Prostate gland (tissue), 2 donors: ENCODE results near the gene GABARAPL1.

ENCODE experiments used
- POLR2A ChIP-seq: fragments of 450-650 bp; IDR thresholded peaks from one replicate; pipeline ENCODE4 v1.6.1; 2016; ENCODE audit warnings: antibody characterized with exemption, mild to moderate bottlenecking
- POLR2AphosphoS5 ChIP-seq: sonication (generic); formaldehyde crosslinking; IDR thresholded peaks from one replicate; pipeline ENCODE4 v1.6.1; 2017; ENCODE audit warnings: antibody characterized with exemption
- TF ChIP-seq, protein P1 (sequence below), 4 experiments: fragments of 200-600 bp in 2 of 4; fragments of 450-650 bp in 2 of 4; sonication (generic) in 2 of 4; IDR thresholded peaks; 1 replicate in 3 of 4; 2 replicates in 1 of 4; pipeline ENCODE4 v1.5.1; 2016 to 2019; ENCODE audit warnings: antibody characterized with exemption in 4 of 4, mild to moderate bottlenecking in 2 of 4, moderate library complexity in 2 of 4

DNA sequence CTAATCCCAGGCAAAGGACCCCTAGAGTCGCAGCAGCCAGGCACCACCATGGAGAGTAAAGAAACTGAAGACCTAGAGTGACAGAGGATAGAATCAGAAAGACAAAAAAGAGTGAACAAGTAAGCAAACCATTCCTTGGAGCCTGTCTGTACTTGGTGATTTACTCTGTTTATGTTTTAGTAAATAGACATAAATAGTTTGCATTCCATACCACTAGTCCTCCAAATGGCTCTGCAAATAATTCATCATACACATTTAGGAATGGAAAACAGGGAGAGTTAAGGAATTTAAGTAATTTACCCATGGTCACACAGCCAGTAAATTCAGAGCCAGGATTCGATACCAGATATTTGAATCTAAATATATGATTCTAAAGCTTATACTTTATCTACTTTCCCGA lies 43.6 kb upstream of the GABARAPL1 start:
- no peak for TF ChIP-seq POLR2A
- TF ChIP-seq, protein P1, sequence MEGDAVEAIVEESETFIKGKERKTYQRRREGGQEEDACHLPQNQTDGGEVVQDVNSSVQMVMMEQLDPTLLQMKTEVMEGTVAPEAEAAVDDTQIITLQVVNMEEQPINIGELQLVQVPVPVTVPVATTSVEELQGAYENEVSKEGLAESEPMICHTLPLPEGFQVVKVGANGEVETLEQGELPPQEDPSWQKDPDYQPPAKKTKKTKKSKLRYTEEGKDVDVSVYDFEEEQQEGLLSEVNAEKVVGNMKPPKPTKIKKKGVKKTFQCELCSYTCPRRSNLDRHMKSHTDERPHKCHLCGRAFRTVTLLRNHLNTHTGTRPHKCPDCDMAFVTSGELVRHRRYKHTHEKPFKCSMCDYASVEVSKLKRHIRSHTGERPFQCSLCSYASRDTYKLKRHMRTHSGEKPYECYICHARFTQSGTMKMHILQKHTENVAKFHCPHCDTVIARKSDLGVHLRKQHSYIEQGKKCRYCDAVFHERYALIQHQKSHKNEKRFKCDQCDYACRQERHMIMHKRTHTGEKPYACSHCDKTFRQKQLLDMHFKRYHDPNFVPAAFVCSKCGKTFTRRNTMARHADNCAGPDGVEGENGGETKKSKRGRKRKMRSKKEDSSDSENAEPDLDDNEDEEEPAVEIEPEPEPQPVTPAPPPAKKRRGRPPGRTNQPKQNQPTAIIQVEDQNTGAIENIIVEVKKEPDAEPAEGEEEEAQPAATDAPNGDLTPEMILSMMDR (IDR thresholded peaks at IDR 0.05), result no peak
- TF ChIP-seq POLR2AphosphoS5, result no peak
